Right cardiac atrium (tissue), 5 donors: ENCODE data around the gene HRH4. TPM values are rescaled to one million over a fixed set of nuclear protein-coding genes. Genes with fewer than 3 reads are reported as not detected.

Experiments used
- ATAC-seq, 2 donors: fragments of 200-7000 bp; cut with Tn5 transposase; one replicate each; pipeline versions ENCODE4 v1.8.0 to v1.9.1; 2020; ENCODE audit warnings: moderate library complexity in 2 of 2, mild to moderate bottlenecking in 1 of 2
- DNase-seq, 3 donors: peaks; one replicate each; pipeline ENCODE4 v3.0.0-alpha.2; 2020
- H3K27ac ChIP-seq: one replicate; pipeline ENCODE4 v1.5.1; 2013; ENCODE audit warnings: mild to moderate bottlenecking, low read length, control low read depth, moderate library complexity
- H3K27me3 ChIP-seq: one replicate; pipeline ENCODE4 v1.6.1; 2013; ENCODE audit not compliant: control insufficient read depth, insufficient read depth
- H3K4me1 ChIP-seq: one replicate; pipeline ENCODE4 v1.6.1; 2013; ENCODE audit warnings: low read length; ENCODE audit not compliant: control insufficient read depth, insufficient read depth
- H3K4me3 ChIP-seq: one replicate; pipeline ENCODE4 v1.5.1; 2013; ENCODE audit warnings: low read length, control low read depth
- H3K9me3 ChIP-seq: one replicate; pipeline ENCODE4 v1.6.1; 2013; ENCODE audit warnings: low read length; ENCODE audit not compliant: control insufficient read depth
- WGBS: extraction: QIAGEN DNeasy Blood & Tissue Kit; methylation state at CpG from one replicate; pipeline ENCODE4 v1.1.7; 2013; 5-methylcytosine and 5-hydroxymethylcytosine counted together
- intact Hi-C, 4 donors: fragments of 100-400 bp; cut with DNase I; formaldehyde crosslinking; loops; one replicate each; pipeline versions ENCODE4 v1.11.0 to v1.14.0; 2022 to 2023
- polyA plus RNA-seq: library from polyadenylated mRNA; stranded (reverse); fragments of 200-250 nt; gene quantifications from one replicate; pipeline ENCODE4 v1.2.3, GENCODE V29; 2013
- total RNA-seq, 4 donors: library from RNA; stranded (reverse); fragmentation: NEBNext Ultra II Directional; extraction: Animal tissue kit (Norgen Biotek cat#: 25700); gene quantifications; one replicate each; pipeline ENCODE4 v1.2.1, GENCODE V29; 2021
- donor health status: healthy with polysubstance abuse.
- donor health status: DM: no; HTN: yes; CAD: no.
- donor health status: DM: no; HTN: no; CAD: no.
- donor health status: DM: no; HTN: yes; CAD: no; lungs with severe emphysema.
- donor health status: DM: yes; HTN: yes; CAD: no.

The HRH4 gene
- total and polyA plus RNA-seq, 5 donors = not detected

DNA sequence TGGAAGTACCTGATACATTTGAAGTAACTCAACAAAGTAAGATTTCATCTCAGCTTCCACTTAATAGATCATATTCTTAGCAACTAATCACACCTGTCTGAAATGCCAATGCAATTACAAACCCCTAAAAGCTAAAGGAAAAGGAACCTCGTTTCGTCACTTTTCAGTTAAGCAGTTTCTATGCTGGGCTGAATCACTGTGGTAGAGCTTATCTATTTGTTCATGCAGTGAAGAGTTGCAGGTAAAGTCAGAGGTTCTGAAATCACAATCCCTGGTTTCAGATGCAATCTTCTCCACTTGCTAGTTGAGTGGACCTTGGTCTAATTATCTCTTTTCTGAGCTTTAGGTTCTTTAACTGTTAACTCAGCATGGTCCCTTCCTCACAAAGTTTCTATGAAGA, 6.3 kb downstream of the HRH4 start:
- intact Hi-C loops = no loop called here
- no peak for ATAC-seq
- H3K27me3 ChIP-seq = no peaks in the 10 kb centered on the region
- no peaks in the 10 kb centered on the region for H3K4me1 ChIP-seq
- H3K9me3 ChIP-seq = no peaks in the 10 kb centered on the region
- WGBS = 81% methylated on average over 2 of the region's 2 CpGs
- no peak for DNase-seq
- H3K27ac ChIP-seq = no peak overlapping the region
- no peak overlapping the region for H3K4me3 ChIP-seq

DNA sequence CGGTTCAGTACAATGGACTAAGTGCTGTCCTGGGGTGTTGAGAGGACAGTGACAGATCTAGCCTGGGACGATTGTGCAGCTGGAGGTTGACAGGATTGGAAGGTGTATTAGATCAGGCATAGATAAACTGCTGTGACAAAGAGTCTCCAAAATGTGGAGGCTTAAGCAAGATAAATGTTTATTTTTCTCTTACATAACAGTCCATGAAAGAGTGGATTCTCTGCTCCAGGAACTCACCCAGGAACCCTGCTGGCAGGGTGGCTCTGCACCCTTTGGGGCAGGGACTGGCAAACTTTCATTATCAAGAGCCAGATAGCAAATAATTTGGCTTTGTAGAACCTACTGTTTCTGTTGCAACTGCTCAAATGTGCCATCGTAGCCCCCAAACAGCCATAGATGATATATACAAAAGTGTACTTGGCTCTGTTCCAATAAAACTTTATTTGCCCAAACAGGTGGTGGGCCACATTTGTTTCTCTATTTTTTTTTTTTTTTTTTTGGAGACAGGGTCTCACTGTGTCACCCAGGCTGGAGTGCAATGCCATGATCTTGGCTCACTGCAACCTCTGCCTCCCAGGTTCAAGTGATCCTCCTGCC, 9.7 kb downstream of the HRH4 start:
- intact Hi-C loops = no loop called here
- H3K27ac ChIP-seq = no peak overlapping the region
- H3K27me3 ChIP-seq = no peaks in the 10 kb centered on the region
- H3K9me3 ChIP-seq = no peaks in the 10 kb centered on the region
- WGBS = 79% methylated on average over 3 of the region's 3 CpGs
- DNase-seq (no peak), ATAC-seq (no peak)
- H3K4me1 ChIP-seq = no peaks in the 10 kb centered on the region
- H3K4me3 ChIP-seq = no peak overlapping the region

DNA sequence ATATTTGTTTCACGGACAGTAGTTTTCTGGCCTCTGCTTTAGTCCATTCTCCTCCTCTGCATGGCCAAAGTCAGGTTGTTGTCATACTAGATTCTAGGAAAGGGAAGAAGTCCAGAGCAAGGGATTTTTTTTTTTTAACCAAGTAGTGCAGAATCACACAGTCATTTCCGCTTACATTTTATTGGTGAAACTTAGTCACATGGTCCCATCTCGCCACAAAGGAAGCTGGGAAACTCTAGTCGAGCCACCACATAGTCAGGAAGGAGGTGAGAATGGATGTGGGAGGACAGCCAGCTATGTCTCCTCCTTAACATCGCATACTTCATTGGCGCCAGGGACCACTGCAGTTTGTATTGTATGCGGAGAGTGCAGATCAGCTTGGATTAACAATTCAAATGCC, 10.4 kb downstream of the HRH4 start:
- DNase-seq (no peak), ATAC-seq (no peak)
- WGBS = 87% methylated on average over 7 of the region's 7 CpGs
- Histone ChIP-seq H3K9me3 (no peaks in the 10 kb centered on the region), H3K27ac (no peak overlapping the region), H3K27me3 (no peaks in the 10 kb centered on the region), H3K4me3 (no peak overlapping the region), H3K4me1 (no peaks in the 10 kb centered on the region)
- intact Hi-C loops = no loop called here

DNA sequence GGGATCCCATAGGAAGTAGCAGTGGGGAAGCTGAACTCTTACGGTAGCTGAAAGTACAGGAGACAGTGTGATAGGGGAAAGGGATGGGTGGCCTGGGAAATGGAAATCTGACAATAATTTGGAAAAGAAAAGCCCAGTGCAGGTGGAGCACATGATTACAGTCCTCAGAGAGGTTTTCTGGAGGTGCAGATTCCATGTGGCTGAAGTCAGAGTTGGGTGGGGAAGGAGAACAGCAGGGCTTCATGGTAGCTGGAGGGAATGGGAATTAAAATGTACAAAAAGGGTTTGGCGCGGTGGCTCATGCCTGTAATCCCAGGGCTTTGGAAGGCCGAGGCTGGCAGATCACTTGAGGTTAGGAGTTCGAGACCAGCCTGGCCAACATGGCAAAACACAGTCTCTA, 12.2 kb downstream of the HRH4 start:
- 90% methylated on average over 5 of the region's 5 CpGs for WGBS
- Histone ChIP-seq H3K4me3 (no peak overlapping the region), H3K27ac (no peak overlapping the region), H3K27me3 (no peaks in the 10 kb centered on the region), H3K9me3 (no peaks in the 10 kb centered on the region), H3K4me1 (no peaks in the 10 kb centered on the region)
- ATAC-seq = no peak
- no peak for DNase-seq
- intact Hi-C loops = no loop called here

DNA sequence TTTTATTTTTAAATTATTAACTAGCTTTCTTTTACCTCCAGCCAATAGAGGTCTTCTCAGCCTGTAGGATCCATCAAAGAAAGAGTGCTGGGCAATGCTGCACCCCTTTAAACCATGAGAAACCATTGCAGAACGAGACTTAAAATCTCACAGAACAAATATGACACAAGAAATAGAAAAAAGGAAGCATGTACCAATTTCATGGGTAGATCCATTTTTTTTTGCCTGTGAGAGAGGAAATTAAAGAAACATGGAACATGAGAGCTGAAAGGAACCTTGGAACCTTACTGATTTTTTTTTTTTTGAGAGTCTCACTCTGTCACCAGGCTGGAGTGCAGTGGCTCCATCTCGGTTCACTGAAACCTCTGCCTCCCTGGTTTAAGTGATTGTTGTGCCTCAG, 14.0 kb downstream of the HRH4 start:
- Histone ChIP-seq H3K27ac (no peak overlapping the region), H3K27me3 (no peaks in the 10 kb centered on the region), H3K4me1 (no peaks in the 10 kb centered on the region), H3K4me3 (no peak overlapping the region), H3K9me3 (no peaks in the 10 kb centered on the region)
- intact Hi-C loops = no loop called here
- ATAC-seq (no peak), DNase-seq (no peak)
- WGBS = 72% methylated on average over 2 of the region's 2 CpGs

DNA sequence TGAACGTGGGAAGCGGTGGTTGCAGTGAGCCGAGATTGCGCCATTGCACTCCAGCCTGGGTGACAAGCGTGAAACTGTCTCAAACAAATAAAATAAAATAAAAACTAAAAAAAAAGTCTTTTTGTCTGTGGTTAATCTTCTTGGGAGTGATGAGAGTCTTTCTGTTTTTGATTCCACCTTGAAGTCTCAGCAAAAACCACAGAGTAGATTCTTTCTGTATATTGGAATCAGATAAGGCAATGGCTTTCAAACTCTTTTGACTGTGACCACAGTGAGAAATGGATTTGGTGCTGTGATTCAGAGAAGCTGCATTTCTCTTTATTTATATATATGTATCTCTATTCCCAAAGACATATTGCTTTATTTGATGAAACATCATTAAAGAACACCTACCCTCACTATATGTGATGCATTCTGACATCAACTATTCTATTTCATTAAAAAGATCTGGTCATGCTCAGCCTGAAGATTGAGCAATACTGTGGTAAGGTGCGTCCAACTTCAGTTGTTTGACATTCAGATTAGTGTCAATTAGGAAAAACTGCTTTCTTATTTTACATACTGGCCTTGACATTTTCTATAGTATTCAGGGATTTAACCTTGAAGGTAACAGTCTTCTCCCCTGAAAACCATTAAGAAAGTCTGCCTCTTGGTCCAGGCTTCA, 15.6 kb downstream of the HRH4 start:
- no peak overlapping the region for H3K27ac ChIP-seq
- intact Hi-C loops = no loop called here
- H3K4me3 ChIP-seq = no peak overlapping the region
- H3K4me1 ChIP-seq = no peaks in the 10 kb centered on the region
- 90% methylated on average over 6 of the region's 6 CpGs for WGBS
- no peaks in the 10 kb centered on the region for H3K27me3 ChIP-seq
- ATAC-seq = no peak
- no peak for DNase-seq
- no peaks in the 10 kb centered on the region for H3K9me3 ChIP-seq

DNA sequence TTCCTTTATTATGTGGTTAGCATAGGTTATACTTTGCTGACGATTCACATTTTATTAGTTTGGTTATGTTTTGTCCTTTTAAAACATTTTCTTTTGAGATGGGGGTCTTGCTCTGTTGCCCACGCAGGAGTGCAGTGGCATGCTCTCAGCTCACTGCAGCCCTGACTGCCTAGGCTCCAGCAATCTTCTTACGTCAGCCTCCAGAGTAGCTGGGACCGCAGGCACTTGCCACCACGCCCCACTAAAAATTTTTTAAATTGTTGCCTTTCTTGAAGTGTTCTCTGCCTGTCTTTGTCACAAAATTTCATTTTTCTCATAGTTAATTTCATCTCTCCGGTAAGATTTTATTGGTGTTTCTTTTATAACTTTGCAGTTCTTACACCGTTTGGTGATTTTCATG, 18.9 kb downstream of the HRH4 start:
- H3K4me1 ChIP-seq = no peaks in the 10 kb centered on the region
- ATAC-seq (no peak), DNase-seq (no peak)
- no peaks in the 10 kb centered on the region for H3K27me3 ChIP-seq
- intact Hi-C loops = no loop called here
- H3K4me3 ChIP-seq = no peak overlapping the region
- no peaks in the 10 kb centered on the region for H3K9me3 ChIP-seq
- H3K27ac ChIP-seq = no peak overlapping the region
- 83% methylated on average over 7 of the region's 7 CpGs for WGBS

DNA sequence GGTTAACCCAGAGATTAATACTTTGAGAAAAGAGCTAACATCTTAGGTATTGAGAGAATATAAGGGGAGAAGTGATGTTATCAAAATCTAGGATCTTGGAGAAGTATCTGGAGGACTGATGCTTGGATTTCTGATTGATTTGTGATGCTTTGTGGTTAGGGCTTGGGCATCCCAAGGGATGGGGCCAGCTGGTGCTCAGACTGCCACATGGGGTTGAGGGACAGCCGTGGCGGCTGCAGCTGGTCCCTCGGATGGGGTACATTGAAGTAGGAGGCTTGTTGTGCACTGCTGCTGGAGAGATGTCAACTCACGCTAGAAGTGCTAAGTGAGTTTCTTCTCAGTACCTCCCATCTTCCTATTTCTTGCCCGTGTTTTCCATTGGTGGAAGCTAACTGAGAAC, 22.4 kb downstream of the HRH4 start:
- no peak overlapping the region for H3K4me3 ChIP-seq
- no peak overlapping the region for H3K27ac ChIP-seq
- no peaks in the 10 kb centered on the region for H3K4me1 ChIP-seq
- no peaks in the 10 kb centered on the region for H3K9me3 ChIP-seq
- intact Hi-C loops = loop anchor here in 2 of 4 donors (10.0 kb wide), 2 partner anchors 118 to 242 kb away; no protein-coding TSS in a partner anchor
- ATAC-seq (no peak), DNase-seq (no peak)
- H3K27me3 ChIP-seq = no peaks in the 10 kb centered on the region
- WGBS = 90% methylated on average over 5 of the region's 5 CpGs

DNA sequence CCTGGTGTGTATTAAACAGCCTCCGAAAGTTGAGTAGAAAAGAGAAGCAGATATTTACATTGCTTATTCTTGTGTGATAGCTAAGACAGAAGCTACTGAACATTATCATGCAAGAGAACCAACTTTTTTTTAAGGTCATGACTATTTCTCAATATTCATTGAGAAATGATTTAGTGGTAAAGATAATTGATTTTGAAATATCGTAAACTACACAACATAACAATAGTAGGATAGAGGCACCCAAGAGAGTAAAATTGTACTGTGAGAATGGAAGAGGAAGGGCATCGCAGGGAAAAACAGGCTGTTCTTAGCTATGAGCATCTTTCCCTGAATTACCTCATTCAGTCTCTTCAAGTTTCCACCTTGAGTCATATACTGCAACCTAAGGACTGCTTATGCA, 25.2 kb downstream of the HRH4 start:
- Histone ChIP-seq H3K4me3 (no peak overlapping the region), H3K4me1 (no peaks in the 10 kb centered on the region), H3K9me3 (no peaks in the 10 kb centered on the region), H3K27ac (no peak overlapping the region), H3K27me3 (no peaks in the 10 kb centered on the region)
- no peak for DNase-seq
- WGBS = 89% methylated on average over 3 of the region's 3 CpGs
- intact Hi-C loops = loop anchor here (5.0 to 10.0 kb wide), 4 partner anchors 121 to 242 kb away; no protein-coding TSS in a partner anchor
- no peak for ATAC-seq

DNA sequence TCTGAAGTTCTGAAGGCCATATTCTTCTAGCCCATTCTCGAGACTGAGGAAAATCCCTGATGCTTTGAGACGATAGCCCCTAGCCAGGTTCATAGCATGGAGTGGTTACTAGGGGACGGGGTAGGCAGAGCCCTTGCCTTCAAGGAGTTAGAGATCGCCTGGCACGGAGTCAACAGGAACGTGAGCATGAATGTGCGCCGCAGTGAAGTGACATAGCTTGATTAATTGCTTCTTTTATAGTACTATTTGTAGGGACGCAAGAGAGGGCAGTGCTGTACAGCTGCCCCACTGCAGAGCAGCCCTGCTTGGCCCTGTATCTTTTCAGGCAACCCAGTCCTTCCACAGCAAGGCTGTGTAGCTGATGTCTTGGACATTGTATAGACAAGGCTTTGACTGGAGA, 26.2 kb downstream of the HRH4 start:
- H3K9me3 ChIP-seq = no peaks in the 10 kb centered on the region
- no peaks in the 10 kb centered on the region for H3K27me3 ChIP-seq
- intact Hi-C loops = loop anchor here (5.0 to 10.0 kb wide), 4 partner anchors 122 to 241 kb away; no protein-coding TSS in a partner anchor
- no peak overlapping the region for H3K27ac ChIP-seq
- no peak for DNase-seq
- H3K4me3 ChIP-seq = no peak overlapping the region
- H3K4me1 ChIP-seq = no peaks in the 10 kb centered on the region
- ATAC-seq = no peak
- WGBS = 59% methylated on average over 9 of the region's 9 CpGs

DNA sequence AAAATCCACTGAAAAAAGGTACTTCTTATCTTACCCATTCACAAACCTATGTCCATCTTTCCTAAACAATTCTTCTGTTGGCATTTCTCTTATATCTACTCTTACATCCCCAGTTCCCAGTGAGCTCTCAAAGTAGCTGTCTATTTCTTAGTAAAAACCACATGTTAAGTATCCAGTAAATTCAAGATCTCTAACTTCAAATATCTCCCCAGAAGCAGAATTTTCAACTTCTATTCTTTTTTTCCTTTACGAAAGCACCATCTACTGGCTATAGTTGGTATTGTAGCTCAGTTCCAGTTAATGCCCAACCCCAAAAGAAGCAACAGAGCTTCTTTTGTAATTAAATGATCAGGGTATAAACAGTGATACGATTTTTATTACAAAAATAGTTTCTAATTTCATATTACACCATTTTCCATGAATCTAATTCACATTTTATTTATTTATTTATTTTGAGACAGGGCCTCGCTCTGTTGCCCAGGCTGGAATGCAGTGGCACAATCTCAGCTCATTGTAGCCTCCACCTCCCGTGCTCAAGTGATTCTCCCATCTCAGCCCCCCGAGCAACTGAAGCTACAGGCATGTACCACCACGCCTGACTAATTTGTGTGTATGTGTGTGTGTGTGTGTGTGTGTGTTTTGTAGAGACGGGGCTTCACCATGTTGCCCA, 28.5 kb downstream of the HRH4 start:
- Histone ChIP-seq H3K27ac (no peak overlapping the region), H3K9me3 (no peaks in the 10 kb centered on the region), H3K4me1 (no peaks in the 10 kb centered on the region), H3K27me3 (no peaks in the 10 kb centered on the region), H3K4me3 (no peak overlapping the region)
- ATAC-seq (peak in 1 of 2 donors; percentile 45), DNase-seq (no peak)
- intact Hi-C loops = loop anchor here (2.0 to 10.0 kb wide), 5 partner anchors 124 to 238 kb away; no protein-coding TSS in a partner anchor
- 45% methylated on average over 7 of the region's 7 CpGs for WGBS
